ENCODE measurements around the gene DSP.

The DSP gene

DNA sequence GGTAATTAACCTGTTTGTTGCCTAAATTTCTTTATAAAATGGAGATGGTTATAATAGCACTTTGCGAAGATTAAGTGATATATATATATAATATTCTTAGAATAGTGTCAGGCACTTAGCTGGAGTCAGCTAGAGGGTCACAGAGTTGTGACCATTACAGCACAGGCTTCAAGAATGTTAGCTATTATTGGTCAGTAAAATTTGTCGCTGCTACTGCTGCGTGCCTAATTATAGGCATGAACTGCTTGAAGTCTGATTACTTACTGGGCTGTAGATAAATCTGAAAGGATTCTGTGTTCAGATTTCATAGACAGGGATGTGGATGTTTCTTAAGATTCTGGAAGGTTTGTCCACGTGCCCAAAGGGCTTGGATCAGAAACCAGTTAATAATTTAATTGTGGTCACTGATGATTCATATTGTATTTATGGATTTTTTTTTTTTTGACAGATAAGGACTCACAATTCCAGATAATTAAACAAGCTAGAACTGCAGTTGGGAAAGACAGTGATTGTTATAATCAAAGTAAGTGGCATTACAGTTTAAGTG, 53.2 kb downstream of the DSP start:
- Histone ChIP-seq H3K9ac (ENCODE audit: low read length) (no peak overlapping the region), H3K9me2 (replicated peaks; ENCODE audit: insufficient read depth, low read length) (no peaks in the 10 kb centered on the region), H3K4me3 (ENCODE audit: low read length) (no peak overlapping the region), H2AFZ (ENCODE audit: low read length) (no peak overlapping the region), H3K4me2 (ENCODE audit: low read depth, low read length) (no peak overlapping the region), H3K79me2 (ENCODE audit: low read length) (peaks cover 32% of the 10 kb centered on the region), H3K9me3 (replicated peaks; ENCODE audit: insufficient read depth, low read length) (no peaks in the 10 kb centered on the region), H3K4me1 (ENCODE audit: low read length) (peaks cover 5% of the 10 kb centered on the region; the same call in 1 of the 2 replicates), H3K36me3 (replicated peaks; ENCODE audit: insufficient read depth, low read length) (peaks cover 11% of the 10 kb centered on the region; the same call in 1 of the 2 replicates), H4K20me1 (ENCODE audit: insufficient read depth, low read length) (no peaks in the 10 kb centered on the region), H3K27me3 (replicated peaks; ENCODE audit: insufficient read depth, low read length) (no peaks in the 10 kb centered on the region), H3K27ac (ENCODE audit: low read length) (no peak overlapping the region), H3F3A (ENCODE audit: insufficient read depth, low read length) (no peaks in the 10 kb centered on the region)
- no peak for DNase-seq
- TF ChIP-seq, protein P1, sequence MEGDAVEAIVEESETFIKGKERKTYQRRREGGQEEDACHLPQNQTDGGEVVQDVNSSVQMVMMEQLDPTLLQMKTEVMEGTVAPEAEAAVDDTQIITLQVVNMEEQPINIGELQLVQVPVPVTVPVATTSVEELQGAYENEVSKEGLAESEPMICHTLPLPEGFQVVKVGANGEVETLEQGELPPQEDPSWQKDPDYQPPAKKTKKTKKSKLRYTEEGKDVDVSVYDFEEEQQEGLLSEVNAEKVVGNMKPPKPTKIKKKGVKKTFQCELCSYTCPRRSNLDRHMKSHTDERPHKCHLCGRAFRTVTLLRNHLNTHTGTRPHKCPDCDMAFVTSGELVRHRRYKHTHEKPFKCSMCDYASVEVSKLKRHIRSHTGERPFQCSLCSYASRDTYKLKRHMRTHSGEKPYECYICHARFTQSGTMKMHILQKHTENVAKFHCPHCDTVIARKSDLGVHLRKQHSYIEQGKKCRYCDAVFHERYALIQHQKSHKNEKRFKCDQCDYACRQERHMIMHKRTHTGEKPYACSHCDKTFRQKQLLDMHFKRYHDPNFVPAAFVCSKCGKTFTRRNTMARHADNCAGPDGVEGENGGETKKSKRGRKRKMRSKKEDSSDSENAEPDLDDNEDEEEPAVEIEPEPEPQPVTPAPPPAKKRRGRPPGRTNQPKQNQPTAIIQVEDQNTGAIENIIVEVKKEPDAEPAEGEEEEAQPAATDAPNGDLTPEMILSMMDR (IDR thresholded peaks at IDR 0.05; ENCODE audit: low read length) = no peak
- TF ChIP-seq EZH2phosphoT487 (IDR thresholded peaks at IDR 0.05; ENCODE audit: low read length) = no peak
- TF ChIP-seq EZH2 (optimal IDR thresholded peaks at IDR 0.05; ENCODE audit: low read depth, low read length) = no peak

DNA sequence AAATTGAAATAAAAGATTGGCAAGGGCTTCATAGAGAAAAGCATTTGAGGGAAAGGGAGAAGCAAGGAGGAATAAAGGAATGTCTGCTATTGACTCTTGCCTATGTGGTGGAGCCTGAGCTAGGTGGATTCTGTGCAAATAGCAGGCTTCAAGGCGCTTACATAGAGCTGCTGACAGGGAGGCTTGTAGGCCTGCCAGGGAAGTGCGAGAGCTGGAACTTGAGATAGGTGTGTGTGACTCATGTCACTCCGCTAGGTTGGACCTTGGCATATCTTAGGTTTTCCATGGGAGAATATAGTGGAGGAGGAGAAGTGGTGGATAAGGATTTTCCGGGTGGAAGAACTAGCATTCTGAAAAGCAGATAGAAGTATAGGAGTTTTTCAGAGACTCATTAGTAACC, 62.5 kb downstream of the DSP start:
- Histone ChIP-seq H3K4me3 (ENCODE audit: low read length) (no peak overlapping the region), H3K4me2 (ENCODE audit: low read depth, low read length) (no peak overlapping the region), H3K36me3 (replicated peaks; ENCODE audit: insufficient read depth, low read length) (peaks cover 20% of the 10 kb centered on the region; the same call in 1 of the 2 replicates), H3K4me1 (ENCODE audit: low read length) (no peaks in the 10 kb centered on the region), H3F3A (ENCODE audit: insufficient read depth, low read length) (no peaks in the 10 kb centered on the region), H3K27me3 (replicated peaks; ENCODE audit: insufficient read depth, low read length) (no peaks in the 10 kb centered on the region), H3K9ac (ENCODE audit: low read length) (no peak overlapping the region), H2AFZ (ENCODE audit: low read length) (no peak overlapping the region), H3K27ac (ENCODE audit: low read length) (no peak overlapping the region), H3K9me3 (replicated peaks; ENCODE audit: insufficient read depth, low read length) (no peaks in the 10 kb centered on the region), H3K79me2 (ENCODE audit: low read length) (no peaks in the 10 kb centered on the region), H3K9me2 (replicated peaks; ENCODE audit: insufficient read depth, low read length) (no peaks in the 10 kb centered on the region), H4K20me1 (ENCODE audit: insufficient read depth, low read length) (no peaks in the 10 kb centered on the region)
- TF ChIP-seq EZH2 (optimal IDR thresholded peaks at IDR 0.05; ENCODE audit: low read depth, low read length) (no peak), EZH2phosphoT487 (IDR thresholded peaks at IDR 0.05; ENCODE audit: low read length) (no peak)
- TF ChIP-seq, protein P1 (IDR thresholded peaks at IDR 0.05; ENCODE audit: low read length) = no peak
- no peak for DNase-seq

DNA sequence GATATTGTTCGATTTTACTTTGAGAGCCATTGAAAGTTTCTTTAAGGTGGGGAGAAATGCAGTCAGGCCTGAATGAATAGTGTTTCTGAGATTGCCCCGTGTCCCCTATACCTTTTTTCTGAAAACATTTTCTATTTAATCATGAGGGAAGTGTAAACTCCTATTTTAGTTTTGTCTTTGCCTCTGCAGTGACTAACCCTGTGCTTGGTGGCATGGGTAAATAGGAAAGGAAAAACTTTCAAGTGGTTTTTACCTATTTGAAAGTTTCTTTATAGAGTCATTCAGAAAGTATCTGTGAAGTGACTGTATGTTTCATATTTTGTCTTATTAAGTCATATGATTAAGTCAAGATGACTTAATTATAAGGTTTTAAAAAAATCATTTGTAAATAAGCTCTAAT, 63.0 kb downstream of the DSP start:
- no peaks in the 10 kb centered on the region for H3K9me2 ChIP-seq (replicated peaks; ENCODE audit: insufficient read depth, low read length)
- no peak overlapping the region for H3K4me2 ChIP-seq (ENCODE audit: low read depth, low read length)
- H4K20me1 ChIP-seq (ENCODE audit: insufficient read depth, low read length) = no peaks in the 10 kb centered on the region
- H3K9ac ChIP-seq (ENCODE audit: low read length) = no peak overlapping the region
- no peaks in the 10 kb centered on the region for H3K9me3 ChIP-seq (replicated peaks; ENCODE audit: insufficient read depth, low read length)
- no peaks in the 10 kb centered on the region for H3K4me1 ChIP-seq (ENCODE audit: low read length)
- H3K27ac ChIP-seq (ENCODE audit: low read length) = no peak overlapping the region
- DNase-seq = no peak
- H3K4me3 ChIP-seq (ENCODE audit: low read length) = no peak overlapping the region
- TF ChIP-seq EZH2 (optimal IDR thresholded peaks at IDR 0.05; ENCODE audit: low read depth, low read length) (no peak), EZH2phosphoT487 (IDR thresholded peaks at IDR 0.05; ENCODE audit: low read length) (no peak)
- TF ChIP-seq, protein P1 (IDR thresholded peaks at IDR 0.05; ENCODE audit: low read length) = no peak
- H2AFZ ChIP-seq (ENCODE audit: low read length) = no peak overlapping the region
- H3F3A ChIP-seq (ENCODE audit: insufficient read depth, low read length) = no peaks in the 10 kb centered on the region
- no peaks in the 10 kb centered on the region for H3K79me2 ChIP-seq (ENCODE audit: low read length)
- peaks cover 22% of the 10 kb centered on the region; the same call in 1 of the 2 replicates for H3K36me3 ChIP-seq (replicated peaks; ENCODE audit: insufficient read depth, low read length)
- no peaks in the 10 kb centered on the region for H3K27me3 ChIP-seq (replicated peaks; ENCODE audit: insufficient read depth, low read length)

Measured in MM.1S (cell line).